GM18499 (cell line): ENCODE results near the gene ANO5.
"Not testable (repeated sequence)": the region's sequence is repeated elsewhere in the genome, so short reads cannot be mapped to it uniquely, and the experiment has no call there.

Experiments used
- ATAC-seq: cut with Tn5 transposase; IDR thresholded peaks from one replicate; pipeline ENCODE4 v1.9.1; 2021; ENCODE audit warnings: moderate number of reproducible peaks; ENCODE audit not compliant: insufficient read depth, unreplicated experiment

The ANO5 gene

DNA sequence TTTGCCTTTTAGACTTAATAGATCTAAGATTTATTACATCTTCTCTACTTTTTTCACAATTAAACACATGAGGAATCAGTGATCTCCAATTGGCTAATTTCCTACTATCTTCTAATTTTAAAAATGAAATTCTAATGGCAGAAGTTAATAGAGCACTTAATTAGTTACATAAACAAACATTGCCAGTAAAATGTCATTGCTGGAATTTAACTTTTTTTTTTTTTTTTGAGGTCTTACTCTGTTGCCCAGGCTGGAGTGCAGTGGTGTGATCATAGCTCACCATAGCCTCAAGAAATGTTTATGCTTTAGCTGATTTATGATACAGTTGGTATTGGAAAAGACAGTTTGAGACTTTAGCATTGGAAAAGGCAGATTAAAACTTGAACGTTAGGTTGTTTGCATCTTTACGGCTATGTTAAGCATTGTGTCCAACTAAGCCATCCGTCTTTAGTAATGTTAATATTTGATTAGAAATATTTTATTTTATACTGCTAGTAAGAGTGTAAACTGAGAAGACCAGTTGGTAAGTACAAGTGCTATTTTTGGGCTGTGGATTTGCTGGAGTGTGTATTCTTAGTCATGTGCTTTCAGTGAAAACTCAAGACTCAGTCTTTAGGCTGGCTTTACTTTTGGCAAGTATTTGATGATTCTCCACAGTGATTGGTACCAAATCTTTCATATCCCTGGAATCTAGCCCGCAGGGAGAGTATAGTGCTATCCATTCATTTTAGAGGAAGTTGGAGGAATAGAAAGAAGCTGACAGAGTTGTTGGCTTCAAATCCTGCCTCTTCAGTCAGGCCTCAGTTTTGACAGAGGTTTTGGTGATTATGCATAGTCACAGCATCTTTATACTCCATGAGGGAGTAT lies 4.5 kb downstream of the ANO5 start:
- no peak for ATAC-seq

DNA sequence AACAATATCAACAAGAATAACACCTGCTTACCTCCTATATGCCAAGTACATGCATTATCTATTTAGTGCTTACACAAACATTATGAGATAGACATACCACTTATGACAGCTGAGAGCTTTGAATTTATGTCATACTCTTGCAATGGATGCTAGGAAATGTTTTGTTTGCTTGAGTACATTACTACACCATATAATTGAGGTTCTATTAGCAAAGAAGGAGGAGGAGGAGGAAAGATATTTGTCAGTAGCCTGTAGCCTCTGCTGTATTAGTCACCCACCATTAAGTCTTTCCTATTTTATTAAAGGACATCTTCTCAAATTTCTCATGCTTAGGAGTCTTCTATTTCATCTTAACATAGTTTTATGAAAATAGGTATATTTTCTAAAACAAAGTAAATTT lies 6.4 kb downstream of the ANO5 start:
- ATAC-seq: no peak

DNA sequence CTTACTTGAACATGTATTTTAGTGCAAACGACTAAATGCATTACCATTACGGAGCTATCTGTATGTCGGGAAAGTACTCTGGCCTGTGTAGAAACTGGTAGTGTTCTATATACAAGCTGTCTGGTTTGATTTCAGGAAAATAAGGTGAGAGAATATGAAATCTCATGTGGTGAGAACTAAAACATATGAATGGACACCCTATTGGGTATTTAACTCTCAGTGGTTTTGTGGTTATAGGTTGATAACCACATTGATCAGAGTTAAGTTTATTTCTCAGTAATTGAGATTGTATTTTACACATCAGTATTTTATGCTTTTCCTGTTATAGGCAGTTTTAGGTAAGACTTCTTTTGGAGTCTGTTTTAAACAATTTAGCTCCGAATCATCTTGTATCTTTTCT lies 10.4 kb downstream of the ANO5 start:
- ATAC-seq: no peak

DNA sequence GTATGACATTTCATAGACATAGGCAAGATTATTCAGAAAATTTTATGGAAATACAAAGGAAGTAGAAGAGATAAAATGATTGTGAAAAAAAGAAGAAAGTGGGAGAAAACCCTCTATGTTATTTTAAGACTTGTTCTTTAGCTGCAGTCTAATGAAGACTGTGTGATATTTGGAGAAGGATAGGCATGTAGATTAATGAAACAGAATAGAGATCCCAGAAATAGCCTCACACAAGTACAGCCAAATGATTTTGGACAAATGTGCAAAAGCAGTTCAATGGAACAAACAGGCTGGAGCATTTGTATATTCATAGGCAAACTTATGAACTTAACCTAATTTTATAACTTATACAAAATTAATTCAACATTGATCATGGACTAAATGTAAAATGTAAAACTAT lies 14.3 kb downstream of the ANO5 start:
- no peak for ATAC-seq

DNA sequence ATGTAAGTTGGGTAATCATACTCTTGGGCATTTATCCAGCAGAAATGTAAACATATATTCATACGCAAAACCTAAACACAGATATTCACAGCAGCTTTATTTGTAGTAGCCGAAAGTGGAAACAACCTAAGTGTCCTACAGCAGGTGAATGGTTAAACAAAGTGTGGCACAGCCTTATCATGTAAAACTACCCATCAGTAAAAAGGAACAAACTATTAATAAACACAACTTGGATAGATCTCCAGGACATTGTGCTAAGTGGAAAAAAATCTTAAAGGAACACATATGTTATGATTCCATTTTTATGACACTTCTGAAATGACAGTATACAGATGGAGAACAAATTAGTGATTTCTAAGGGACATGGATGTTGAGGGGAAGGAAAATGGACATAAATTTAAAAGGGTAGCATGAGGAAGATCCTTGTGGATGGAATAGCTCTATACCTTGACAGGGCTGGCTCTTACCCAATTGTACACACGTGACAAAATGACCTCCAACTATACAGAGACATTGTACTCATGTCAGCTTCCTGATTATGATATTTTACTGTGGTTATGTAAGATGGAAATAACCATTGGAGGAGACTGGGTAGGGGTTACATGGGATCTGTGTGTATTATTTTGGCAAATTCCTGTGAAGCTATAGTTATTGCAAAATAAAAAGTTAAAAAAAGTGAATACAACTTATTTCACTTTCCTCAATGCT lies 15.4 kb downstream of the ANO5 start:
- no peak for ATAC-seq

DNA sequence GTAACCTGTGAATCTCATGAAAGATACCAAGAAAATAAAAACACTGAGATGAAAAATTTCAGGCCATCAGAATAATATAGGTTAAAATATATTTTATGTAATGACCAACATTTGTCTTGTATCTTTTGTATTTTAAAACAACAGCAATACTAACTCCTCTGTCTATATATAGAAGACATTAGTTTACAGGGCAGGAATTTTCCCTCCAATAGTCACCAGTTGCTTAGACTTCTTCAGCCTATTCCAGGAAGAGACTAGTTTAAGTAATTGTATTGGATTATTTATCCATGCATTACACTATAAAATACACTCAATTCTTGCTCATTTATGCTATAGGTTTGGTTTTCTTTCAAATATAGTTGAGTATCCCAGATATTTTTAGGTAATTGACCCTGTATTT lies 24.1 kb downstream of the ANO5 start:
- no peak for ATAC-seq

DNA sequence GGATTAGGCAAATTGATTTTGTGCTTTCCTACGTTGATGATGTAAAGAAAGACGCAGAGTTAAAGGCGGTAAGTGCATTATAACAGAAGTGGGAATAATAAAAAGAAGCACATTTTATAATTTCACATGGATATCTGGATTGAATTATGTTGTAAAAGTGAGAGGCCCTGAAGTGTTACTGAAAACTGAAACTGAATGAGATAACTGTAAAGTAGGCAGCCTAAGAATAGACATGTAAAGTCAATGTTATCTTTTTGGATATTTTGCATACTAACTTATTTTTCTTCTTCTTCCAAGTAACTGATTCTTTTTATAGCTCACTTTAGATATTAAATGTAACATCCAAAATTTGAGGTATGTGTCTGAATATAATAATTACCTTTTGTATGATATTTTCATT lies 28.3 kb downstream of the ANO5 start:
- no peak for ATAC-seq

DNA sequence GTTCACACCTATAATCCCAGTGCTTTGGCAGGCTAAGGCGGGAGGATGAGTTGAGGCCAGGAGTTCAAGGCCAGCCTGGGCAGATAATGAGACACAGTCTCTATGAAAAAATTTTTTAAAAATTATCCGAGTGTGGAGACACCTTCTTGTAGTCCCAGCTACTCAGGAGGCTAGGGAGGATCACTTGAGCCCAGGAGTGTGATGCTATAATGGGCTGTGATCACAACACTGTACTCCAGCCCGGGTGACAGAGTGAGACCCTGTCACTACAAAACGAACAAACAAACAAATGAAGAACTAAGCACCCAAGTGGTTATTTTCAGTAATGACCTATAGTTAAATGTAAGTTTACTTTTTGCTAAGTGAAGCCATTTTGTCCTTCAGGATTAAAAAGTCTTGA lies 32.3 kb downstream of the ANO5 start:
- no peak for ATAC-seq

DNA sequence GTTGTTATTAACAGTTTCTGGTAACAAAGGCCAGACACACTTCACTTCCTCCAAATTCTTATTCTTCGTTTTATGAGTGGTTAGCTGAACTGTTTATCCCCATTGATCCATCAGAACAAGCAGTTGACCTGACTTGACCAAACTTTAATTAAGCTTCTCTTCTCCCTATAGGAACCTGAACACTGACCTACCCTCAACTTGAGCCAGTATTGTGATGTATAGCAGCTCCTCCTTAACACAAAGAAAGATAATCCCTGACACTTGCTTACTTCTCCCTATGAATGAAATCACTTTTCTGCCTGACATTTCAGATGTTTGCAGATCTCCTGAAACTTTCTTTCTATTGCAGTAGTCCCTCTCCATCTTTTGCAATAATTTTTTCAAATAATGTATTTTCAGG lies 41.9 kb downstream of the ANO5 start:
- ATAC-seq: no peak

DNA sequence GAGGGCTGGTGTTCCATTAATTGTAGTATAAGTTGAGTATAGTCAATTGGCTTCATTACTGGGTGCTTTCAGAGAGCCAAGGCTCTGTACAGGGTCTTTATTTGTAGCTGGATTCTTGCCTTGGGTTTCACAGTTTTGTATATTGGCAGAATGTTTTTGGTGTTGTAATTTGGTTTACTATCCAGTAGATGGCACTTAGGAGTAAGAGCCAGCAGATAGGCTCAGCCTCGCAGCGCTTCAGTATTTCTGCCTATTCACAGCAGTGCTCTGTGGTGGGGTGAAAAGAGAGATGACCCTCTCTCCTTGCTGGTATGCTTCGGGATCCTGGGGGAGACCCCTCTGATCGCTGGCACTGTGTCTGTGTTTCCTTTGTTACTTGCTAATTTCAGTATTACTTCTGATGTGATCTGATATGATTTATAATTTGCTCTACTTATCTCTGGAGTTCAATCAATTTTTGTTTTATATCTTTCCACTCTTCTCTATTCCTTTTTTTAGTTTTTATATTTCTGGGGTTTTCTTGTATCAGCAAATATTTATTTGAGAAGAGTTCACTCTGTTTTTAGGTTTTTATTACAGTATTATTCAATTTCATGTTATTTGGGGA lies 52.2 kb downstream of the ANO5 start:
- ATAC-seq: peak; percentile 92

DNA sequence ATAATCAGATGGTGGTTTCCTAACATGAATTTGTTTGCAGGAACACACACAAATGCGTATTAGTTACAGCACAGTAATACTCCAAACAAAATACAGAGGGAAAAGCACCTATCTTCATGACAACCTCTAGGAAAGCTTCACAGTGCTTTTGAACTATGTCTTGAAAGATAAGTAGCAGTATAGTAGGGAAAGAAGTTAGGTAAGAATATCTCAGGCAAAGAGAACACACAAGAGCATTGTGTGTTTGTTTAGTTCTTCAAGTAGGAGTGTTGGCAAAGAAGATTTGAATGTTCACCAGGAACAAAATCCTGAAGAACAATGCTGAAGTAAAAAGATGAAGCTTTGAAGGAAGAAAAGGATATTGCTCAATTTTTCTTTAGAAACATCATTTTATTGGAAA lies 54.1 kb downstream of the ANO5 start:
- no peak for ATAC-seq

DNA sequence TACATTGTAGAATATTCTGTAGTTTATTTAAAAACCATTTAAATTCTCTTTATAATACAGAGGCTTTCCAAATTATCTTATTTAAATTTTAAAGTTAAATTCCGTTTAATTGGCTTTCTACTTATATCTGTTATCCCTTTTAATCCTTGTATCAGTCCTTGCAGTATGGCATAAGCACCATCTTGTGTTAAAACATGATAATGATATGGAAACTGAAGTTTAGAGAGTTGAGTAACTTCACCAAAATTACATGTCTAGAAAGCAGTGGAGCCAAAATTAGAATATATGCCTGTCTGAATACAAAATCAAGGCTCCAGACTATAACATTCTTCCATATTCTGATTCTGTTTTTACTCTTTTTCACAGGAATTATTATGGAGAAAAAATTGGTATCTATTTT lies 57.0 kb downstream of the ANO5 start:
- no peak for ATAC-seq

DNA sequence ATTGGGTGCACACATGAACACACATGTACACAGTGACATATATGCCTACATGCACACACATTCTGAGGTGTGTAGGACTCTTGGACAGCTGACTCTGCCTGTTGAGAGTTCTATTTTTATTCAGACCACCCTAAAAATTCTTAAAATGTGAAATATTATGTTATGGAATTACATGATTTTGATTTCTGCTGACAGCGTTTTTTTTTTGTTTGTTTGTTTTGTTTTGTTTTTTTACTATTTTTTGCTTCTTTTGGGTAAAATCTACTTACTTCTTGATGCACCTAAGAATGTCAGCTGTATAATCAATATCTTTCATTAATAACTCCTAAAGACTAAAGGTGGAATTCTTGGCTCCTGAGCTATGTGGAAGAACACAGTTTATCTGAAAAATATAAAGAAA lies 64.0 kb downstream of the ANO5 start:
- no peak for ATAC-seq

DNA sequence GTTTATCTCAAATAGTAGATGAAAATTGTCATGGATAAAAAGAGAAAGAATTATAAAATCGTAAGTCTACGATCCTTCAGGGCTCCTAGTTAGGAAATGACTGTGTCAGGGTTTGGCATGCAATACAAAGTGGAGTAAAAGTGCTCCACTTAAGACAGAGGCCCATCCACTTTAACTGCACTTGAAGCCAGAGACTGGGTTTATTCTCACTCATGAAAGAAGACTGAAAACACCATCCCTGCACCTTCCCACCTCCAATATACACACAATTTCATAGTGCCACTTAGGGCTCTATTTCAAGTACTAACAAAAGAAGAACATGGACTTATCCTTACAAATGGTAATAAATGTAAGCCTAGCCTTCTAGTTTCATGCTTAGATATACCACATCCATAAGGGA lies 70.7 kb downstream of the ANO5 start:
- ATAC-seq: no peak

DNA sequence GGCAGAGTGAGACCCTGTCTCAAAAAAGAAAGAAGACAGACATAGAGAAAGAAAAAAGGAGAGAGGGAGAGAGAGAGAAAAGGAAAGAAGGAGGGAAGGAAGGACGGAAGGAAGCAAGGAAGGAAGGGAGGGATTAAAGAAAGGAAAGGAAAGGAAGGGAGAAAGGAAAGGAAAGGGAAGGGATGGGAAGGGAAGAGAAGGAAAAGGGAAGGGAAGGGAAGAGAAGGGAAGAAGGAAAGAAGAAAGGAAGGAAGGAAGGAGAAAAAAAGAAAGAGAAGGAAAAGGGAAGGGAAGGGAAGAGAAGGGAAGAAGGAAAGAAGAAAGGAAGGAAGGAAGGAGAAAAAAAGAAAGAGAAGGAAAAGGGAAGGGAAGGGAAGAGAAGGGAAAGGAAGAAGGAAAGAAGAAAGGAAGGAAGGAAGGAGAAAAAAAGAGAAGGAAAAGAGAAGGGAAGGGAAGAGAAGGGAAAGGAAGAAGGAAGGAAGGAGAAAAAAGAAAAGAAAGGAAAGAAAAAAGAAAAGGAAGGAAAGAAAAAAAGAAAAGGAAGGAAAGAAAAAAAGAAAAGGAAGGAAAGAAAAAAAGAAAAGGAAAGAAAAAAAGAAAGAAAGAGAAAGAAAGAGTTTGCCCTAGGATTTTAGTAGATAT lies 76.2 kb downstream of the ANO5 start:
- not testable (repeated sequence) for ATAC-seq

DNA sequence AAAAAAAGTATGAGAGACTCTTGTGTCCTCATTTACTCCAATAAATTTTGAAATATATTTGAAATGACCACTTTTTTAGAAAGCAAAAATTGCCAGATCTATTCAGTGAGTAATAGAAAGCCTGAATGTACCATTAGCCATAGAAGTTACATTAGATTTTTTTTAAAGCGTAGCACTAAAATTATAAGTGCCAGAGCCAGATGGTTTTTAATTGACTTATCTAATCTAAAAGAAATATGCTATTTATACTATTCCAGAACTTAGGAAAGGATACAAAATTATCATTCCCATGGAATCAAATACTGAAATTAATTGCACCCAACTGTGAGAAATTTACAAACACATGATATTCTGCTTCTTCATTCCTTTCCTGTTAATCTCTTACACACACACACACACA lies 80.9 kb downstream of the ANO5 start:
- no peak for ATAC-seq

DNA sequence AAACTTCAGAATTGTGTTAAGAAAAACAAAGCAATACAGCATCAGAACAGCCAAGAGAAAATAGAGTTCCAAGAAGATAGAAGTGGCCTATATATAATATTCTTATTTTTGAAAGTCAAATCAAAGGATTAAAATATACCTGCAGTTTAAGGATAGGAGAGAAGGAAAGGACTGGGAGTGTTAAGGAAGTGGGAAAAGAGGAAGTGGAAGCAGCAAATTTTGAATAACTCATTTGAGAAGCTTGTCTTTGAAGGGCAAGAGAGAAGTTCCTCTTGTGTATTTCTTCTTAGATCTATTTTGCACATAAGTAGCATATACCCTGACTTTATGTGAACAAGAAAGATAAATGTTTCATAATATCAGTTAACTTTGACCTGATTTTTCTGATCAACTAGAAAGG lies 82.7 kb downstream of the ANO5 start:
- no peak for ATAC-seq

DNA sequence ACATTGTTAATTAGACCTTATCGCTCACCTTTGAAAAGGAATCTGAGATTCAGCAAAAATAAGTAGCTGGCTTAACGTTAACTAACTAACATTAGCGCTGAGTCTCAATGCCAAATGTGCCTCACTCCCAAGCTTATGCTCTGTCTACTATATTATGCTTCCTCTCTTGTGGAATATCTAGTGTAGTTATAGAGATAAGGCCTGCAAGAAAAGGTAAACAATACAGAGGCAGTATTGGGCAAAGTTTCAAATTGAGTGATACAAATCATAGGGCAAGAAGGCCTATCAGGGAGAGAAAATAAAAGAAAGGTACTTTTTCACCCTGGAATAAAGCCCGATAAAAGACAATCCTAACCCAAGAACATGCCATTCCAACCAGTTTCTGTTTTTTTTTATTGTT lies 83.7 kb downstream of the ANO5 start:
- no peak for ATAC-seq

DNA sequence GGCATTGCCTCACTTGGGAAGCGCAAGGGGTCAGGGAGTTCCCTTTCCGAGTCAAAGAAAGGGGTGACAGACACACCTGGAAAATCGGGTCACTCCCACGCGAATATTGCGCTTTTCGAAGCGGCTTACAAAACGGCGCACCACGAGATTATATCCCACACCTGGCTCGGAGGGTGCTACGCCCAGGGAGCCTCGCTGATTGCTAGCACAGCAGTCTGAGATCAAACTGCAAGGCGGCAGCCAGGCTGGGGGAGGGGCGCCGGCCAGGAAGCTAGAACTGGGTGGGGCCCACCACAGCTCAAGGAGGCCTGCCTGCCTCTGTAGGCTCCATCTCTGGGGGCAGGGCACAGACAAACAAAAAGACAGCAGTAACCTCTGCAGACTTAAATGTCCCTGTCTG lies 92.1 kb downstream of the ANO5 start:
- ATAC-seq: not testable (repeated sequence)

DNA sequence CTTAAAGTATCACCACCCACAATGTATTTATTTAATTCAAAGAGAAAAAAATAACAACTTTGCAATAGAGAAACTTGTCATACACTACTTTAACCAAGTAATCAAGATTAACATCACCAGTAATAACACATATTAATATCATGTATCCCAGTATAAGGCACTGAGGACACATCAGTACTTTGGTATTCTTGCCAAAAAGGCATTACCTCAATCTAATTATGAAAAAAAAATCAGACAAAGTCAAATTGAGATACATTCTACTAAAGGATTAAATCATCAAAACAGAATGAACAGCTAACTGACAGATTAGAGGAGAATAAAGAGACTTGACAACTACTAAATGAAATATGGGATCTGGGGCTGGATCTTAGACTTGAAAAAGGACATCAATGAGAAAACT lies 109.5 kb downstream of the ANO5 start:
- no peak for ATAC-seq

DNA sequence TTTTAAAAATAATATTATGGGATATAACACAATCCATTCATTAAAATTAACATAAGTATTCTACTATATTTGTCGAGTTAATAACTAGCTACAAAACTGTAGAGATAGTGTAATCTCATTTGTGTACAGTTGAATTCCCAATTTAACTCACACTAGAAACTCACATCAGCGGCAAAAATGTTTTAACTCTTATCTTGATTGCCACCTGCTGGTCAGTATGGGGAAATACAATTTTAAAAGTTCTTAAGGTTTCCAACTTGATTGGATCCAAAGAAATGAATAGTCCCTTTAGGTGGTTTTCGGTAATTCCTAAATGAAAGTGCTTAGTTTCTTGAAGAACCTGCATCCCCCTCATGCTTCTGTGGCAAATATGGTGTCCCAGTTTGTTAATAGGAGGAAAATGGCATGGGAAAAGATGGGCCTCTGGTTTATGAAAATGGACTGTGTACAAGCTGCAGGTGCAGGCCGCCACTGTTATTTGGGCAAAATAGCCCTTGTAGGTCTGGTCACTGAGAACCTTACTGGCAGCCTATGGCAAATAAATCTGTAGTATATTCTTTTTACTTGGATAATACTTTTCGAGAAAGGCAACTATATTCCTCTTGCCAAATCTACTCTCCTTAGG lies 111.6 kb downstream of the ANO5 start:
- ATAC-seq: no peak
